ENCODE results near the gene DDAH1. TPM values are rescaled to one million over a fixed set of nuclear protein-coding genes. Genes with fewer than 3 reads are reported as not detected.

DDAH1 gene
- total RNA-seq, 1 donor from 2014 or later, result 0.05 TPM

DNA sequence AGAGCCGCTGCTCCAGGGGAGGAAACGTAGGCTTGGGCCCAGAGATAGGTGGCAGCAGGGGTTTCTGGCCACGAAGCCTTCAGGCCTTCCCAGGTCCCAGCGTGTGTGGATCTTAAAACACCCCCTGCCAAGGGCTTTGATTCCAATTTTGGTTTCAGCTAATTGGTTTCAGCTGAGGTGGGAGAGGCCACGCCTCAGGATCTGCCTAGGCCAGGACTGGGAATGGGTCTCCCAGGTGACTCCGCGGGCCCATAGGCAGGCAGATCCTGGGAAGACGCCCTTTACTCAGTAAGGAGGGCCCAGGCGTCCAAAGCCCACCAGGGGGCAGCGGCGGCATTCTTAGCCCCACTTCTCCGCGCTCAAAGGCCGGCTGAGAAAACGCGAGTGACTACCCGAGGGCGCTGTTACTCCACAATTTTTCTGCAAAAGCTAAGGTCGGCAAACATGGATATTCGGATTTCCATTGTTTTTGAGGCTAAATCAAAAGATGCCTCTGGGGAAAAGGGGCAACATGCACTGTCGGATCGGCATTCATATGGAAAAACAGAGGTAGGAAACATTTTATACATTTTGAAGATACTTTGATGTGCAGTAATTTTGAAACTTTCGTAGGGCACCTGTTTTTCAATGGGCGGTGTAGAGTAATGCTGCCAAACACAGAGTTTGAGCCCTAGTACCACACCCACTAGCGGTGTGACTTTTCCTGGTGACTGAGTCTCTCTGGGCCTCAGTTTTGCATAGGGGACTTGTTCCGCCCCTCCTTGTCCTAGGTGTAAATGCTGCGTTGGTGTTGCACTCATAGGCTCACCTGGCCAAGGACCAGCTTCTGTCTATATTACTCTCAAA, 156.7 kb downstream of the DDAH1 start:
- intact Hi-C loops (cut with micrococcal nuclease), result loop anchor here (1.0 to 5.0 kb wide), 2 partner anchors 273 to 709 kb away; no protein-coding TSS in a partner anchor

DNA sequence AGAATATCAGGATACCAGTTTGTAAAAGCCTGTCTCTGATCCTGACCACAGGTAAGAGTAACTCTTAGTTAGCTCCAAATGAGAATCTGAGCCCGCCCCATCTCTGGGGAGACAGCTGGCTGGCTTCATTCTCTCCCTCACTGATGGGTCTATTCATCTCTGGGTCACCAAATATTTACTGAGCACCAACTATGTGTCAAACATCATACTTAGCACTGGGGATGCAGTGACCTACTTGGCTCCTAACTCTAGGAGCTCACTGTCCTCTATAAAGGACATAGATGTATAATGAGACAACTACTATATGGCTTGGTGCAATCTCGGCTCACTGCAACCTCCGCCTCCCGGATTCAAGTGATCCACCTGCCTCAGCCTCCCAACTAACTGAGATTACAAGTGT, 158.7 kb downstream of the DDAH1 start:
- intact Hi-C loops (cut with micrococcal nuclease), result loop anchor here (5.0 kb wide), 1 partner anchor 711 kb away; no protein-coding TSS in a partner anchor

DNA sequence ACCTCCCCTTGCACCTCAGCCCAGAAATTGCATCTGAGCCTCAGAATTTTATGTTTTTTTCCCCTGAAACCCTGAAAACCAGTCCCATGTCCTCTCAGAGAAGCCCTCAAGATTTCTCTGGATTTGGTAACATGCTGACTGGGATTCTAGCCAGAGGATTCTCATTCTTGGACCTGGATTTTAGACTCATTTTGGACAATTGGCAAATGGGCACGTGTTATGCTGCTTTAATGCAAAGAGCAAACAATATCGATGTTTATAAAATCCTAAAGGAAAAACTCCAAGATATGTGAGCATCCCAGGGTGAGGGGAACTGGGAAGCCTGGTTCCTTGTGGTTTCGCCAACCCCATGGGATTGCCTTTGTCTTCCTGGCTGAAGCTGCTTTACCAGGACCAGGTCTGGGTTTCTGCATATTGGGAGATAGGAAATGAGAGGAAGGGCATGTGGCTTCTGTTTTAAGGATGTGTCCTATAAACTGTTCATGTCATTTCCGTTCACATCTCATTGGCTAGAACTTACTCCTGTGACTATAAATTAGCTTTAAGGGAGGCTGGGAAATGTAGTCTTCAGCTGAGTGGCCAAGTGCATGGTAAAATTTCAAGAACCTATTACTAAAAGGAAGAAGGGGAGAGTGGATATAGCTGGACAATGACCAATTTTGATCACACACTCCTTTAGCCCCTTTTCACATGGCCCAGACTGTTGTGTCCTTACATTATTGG, 161.4 kb downstream of the DDAH1 start:
- intact Hi-C loops (cut with micrococcal nuclease), result no loop called here

DNA sequence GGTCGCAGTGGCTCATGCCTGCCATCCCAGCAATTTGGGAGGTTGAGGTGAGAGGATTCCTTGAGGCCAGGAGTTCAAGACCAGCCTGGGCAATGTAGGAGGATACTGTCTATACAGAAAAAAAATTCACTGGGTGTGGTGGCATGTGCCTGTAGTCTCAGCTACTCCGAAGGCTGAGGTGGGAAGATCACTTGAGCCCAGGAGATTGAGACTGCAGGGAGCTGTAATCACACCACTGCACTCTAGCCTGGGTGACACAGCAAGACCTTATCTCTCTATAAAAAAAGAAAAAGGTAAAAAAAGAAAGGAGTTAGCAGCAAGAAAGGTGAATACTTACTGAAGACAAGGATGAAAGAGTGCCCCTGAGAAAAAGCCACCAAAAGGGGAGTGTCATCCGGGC, 164.8 kb downstream of the DDAH1 start:
- intact Hi-C loops (cut with micrococcal nuclease), result no loop called here

DNA sequence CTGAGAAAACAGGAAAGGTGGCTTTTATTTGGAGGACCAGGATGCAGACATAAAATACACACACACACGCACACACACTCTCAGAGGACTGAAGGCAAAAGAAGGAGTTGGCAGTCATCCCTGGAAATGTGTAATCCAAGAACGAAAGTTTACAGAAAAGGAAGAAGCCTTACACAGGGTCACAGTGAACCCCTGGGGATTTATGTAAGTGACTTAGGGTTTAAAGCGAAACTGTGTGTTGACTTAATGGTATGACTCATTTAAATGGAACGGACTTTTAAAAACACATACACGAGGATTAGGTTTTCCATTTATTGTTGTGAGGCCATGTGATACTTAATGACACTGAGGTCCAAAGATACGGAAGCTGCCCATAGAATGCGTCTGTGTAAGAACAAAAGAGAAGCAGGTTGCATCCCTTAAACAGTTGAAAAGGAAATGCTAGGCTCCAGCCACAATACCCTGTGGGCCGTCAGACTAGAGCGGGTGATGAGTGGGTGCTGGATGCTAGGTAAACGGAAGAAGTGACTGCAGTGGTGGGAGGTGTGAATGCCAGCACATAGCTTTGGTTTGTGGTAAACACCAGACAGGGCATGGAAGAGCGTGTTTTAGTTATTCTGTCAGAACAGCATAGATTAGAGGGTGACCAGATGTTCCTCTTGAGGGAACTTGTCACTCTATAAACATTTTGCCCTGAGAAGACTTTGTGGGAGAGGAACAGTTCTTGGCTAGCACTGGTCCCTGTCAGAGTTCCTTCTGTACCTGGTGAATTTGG, 166.9 kb downstream of the DDAH1 start:
- intact Hi-C loops (cut with micrococcal nuclease), result loop anchor here (1.0 kb wide), 1 partner anchor 22 kb away; the partner anchor contains the start of gene BCL10

DNA sequence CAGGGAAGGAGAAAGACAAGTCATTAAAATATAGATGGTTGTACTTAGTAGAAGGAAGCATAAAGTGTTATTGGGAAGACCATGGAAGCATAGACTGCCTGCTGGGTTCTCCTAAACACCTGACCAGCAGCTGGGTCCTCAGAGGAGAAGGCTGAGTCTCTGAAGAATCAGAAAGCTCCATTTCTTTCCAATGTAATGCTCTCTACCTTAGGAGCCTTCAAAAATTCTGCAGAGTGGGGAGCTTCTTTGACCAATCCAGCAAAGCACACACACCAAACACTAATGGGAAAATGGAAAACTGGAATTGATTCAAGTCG, 167.5 kb downstream of the DDAH1 start:
- intact Hi-C loops (cut with micrococcal nuclease), result no loop called here

DNA sequence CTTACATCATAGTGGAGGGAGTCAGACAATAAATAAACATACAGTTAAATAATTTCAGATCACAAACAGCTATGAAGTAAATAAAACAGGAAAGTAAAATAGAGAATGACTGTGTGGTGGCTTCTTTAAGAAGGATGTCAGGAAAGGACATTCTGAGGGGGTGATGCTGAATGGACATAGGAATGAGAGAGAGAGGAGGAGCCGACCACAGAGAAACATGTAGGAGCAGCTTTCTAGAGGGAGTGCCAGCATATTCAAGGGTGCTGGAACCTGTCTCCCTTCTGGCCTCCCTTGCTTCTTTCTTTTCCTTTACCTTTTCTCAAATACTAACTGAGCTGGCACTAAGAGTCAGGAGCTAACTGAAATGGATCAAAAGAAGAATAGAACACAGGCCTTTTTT, 168.0 kb downstream of the DDAH1 start:
- intact Hi-C loops (cut with micrococcal nuclease), result no loop called here

DNA sequence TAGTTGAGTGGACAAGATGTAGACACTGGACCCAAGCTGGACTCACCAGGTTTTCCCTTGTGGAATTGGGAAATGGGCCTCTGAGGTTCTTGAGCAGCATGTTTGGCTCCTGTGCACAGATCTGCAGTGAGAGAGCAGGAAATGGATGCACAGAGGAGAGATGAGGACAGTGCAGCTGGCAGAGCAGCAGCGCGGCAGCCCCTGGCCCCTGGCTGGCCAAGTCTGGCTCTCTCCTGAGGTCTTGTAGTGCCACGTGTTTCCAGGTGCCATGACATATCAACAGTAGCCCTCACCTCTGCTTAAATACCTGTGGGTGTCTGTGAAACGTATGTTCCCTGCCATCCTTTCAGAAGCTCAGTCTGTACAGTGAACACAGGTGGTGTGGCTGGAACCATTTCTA, 169.3 kb downstream of the DDAH1 start:
- intact Hi-C loops (cut with micrococcal nuclease), result no loop called here

DNA sequence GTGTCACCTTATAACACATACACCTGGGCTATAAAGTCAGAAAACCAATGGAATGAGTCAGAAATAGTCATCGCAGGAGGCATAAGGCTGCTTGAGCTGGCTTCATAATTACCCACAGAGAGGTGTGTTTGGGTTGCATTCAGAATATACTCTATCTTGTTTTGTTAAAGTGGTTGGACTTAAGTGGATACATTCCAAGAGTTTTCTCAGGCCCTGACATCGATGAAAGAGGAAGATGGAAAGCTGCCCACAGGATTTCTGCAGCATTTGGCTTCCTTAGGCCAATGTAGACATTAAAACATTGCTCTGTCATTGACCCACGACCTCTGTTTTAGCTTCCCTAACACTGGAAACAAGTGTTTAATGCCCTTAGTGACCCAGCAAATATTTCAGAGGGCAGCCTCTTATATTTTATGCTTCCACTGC, 169.9 kb downstream of the DDAH1 start:
- intact Hi-C loops (cut with micrococcal nuclease), result no loop called here

DNA sequence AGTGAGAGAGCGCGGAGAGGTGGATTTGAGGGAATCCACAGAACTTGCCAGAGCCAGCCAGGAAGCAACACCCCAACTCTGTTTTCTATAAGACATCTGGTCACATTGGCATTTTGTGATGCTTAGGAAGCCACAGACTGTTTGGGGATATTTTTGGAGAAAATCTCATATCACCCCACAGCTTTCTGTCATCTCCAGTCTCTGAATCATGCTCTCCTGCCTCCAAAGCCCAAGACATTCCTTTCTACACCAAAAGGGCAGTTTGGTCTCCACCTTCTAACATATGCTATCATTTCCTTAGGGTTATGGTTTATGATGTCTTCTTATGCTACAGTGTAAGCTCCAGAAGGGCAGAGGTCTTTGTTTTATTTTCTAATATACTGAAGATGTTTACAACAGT, 174.1 kb downstream of the DDAH1 start:
- intact Hi-C loops (cut with micrococcal nuclease), result no loop called here

DNA sequence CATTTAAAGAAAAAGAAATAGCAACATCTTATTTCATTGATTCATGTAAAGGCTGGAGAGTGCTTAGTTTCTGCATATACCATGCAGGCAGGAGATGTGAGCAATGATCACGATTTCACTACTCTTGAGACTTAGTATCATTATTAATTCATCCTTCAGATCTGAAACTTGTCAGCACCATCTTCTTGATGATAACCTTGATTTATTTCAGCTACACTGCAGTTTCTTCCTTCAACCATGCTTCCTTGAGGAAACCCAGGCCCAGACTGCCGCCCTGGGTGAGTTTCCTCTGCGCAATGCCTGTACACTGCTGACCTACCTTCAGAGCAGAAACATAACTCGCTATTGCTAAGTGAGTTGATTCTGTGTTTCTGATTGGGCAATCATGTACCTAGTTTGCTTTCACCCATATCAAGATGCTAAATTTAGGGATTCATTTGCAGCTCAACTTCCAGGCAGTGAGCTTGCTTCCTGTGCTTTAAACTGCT, 175.1 kb downstream of the DDAH1 start:
- intact Hi-C loops (cut with micrococcal nuclease), result no loop called here

DNA sequence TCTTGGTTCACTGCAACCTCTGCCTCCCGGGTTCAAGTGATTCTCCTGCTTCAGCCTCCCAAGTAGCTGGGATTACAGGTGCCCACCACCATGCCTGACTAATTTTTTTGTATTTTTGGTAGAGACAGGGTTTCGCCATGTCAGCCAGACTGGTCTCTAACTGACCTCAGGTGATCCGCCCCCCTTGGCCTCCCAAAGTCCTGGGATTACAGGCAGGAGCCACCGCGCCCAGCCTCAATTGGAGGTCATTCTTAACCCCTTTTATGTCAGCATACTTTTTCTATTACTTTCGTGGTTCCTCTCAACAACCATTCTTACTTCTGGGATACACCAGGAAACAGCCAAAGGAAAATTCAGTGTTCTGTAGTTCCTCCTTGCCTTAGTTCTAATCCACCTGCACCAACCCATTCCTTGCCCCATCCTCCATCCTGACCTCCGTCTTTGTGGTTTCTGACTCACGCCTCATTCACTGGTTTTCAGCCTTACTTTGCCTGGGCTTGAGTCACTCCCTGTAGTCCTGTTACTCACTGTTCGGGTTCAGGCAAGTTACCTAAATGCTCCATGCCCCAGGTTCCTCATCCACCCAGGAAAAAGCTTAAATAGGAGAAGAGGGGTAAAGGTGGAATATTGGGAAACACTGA, 175.6 kb downstream of the DDAH1 start:
- intact Hi-C loops (cut with micrococcal nuclease), result no loop called here

DNA sequence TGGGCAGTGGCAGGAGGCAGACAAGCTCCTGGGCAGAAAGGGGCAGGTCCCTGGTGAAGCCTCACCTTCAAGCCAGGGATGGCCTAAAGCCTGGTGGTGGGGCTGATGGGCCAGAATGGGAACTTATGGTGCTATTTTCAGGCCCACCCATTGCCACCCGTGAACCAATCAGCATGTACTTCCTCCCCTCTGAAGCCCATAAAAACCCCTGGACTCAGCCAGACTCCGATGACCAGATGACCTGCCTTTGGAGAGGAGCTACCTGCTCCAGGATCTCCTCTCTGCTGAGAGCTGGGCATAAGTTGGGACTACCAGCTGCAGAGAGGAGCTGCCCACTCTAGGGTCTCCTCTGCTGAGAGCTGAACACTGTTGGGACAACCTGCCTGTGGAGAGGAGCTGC, 180.8 kb downstream of the DDAH1 start:
- intact Hi-C loops (cut with micrococcal nuclease), result no loop called here

DNA sequence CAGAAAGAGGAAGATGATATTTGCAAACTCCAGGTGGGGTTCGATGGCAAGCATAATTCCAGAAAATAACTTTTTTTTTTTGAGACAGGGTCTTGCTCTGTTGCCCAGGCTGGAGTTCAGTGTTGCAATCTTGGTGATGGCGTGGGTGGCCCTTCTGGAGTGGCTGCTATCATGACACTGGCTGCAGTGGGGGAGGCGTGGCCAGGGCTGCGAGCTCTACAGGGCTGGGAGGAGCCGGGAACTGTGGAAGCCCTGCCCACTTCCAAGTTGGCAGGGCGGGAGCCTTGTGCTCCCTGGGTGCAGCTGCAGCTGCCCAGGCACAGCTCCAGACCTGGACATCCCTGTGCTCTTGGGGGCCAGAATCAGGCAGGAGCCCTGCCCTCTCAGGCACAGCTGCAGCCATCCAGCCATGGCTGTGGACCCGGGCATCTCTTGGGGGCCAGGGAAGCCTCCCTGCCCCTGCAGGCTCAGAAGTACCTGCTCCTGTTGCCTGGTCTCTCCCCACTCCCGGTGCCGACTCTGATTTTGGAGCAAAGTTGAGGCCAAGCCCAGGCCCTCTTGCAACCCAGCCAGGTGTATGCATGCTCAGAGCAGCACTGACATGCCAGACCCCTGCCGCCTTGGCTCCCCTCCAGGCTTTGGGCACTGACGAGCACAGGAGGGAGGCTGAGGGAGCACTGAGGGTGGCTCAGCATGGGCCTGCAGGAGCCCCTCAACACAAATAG, 181.3 kb downstream of the DDAH1 start:
- intact Hi-C loops (cut with micrococcal nuclease), result no loop called here

DNA sequence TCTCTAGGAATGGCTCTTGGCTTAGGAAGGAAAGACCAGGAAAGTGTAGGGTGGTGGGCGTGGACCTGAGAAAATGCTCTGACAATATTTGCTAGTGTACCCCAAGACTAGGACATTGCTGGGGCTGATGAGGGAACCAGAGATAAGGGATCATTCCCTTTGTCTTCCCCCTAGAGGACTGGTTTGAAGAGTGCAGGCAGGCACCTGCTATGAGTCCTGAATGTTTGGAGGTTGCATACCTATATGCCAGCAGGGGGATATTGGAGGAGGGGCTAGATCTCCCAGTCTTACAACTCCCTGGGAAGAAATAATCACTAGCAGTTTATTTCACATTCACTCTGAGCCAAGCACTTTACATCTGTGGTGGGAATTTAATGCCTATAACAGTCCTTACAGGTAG, 182.5 kb downstream of the DDAH1 start:
- intact Hi-C loops (cut with micrococcal nuclease), result no loop called here

DNA sequence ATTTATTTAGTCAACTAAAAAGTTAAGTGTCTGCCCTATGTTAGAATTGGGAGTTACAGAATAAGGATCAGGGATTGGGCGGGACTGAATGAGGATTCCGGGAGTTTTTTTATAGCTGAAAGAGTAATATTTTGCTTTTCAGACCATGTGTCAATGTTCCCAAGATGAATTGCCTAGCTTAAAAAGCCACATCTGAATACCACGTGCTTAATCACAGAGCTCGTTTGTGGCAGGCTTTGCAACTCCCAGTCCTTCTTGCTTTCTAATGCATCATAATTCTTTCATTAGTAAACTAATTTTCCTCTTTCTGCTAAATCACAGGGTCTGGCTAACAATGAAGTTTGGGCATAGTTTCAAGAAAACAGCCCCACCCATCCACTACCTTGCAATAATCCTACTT, 184.3 kb downstream of the DDAH1 start:
- intact Hi-C loops (cut with micrococcal nuclease), result no loop called here

DNA sequence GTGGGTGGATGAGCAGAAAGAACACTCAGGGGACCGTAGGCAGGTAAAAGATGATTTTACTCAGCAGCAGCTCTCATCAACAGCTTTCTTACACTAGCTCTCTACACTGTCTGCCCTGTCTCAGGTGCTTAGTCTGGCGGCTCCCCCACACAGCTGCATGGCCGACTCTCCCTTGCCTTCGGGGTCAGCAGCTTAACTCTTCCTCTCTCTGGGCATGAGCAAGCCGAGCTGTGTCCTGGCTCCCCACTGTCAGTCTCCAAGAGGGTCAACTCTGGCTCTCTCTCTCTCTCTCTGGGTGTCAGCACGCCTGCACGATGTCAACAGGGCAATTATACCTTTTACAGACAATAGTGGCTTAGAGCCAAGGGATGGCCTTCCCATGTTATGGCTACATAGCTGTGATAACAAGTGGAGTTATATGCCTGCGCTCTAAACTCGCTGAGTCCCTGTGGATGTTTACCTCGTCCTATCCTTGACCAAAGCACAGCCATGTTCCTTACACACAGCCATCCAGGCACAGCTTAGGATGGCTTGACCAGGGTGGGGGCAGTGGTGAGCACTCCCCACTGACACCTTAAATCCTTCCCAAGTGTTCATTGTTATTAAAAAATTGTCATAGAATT, 185.4 kb downstream of the DDAH1 start:
- intact Hi-C loops (cut with micrococcal nuclease), result loop anchor here (5.0 to 10.0 kb wide), 5 partner anchors 772 to 1425 kb away; partner anchors contain the start of genes GNG5, ODF2L, SAMD13 and SH3GLB1

DNA sequence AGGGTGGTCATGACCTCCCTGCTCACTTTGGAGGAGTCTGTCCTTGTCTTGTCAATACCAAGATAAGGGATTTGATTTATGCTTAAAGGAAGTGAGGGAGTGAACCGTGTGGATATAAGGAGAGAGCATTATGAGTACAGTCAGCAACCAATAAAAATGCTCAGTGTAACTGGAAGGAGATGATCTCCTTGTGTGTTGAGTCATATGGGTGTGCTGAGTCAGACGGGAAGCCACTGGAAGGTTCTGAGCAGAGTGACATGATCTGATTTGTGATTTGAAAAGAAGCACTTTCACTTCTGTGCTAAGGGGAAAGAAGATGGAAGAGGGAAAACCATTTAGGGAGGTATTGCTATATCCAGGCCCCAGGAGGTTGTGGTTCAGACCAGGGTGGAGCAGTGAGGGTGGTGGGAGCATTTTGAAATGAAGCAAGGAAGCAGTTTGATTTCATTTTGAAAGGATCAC, 186.1 kb downstream of the DDAH1 start:
- intact Hi-C loops (cut with micrococcal nuclease), result loop anchor here (5.0 to 10.0 kb wide), 5 partner anchors 772 to 1426 kb away; partner anchors contain the start of genes GNG5, ODF2L, SAMD13 and SH3GLB1

DNA sequence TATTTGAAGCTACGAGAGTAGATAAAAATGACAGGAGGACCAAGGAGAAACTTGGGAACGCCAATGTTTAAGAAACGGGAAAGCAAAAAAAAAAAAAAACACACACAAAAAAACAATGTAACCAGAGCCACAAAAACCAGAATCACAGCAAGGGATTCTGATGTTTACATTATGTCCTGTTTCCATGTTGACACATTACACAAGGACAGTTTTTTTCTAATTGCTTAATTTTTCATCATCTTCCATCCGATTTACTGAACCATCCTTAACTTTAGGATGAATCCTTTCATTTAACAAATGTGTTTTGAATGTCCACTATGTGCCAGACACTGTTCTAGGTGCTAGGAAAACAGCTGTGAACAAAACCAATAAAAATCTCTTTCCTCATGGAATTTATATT, 187.2 kb downstream of the DDAH1 start:
- intact Hi-C loops (cut with micrococcal nuclease), result loop anchor here (2.0 to 10.0 kb wide), 7 partner anchors 587 to 1637 kb away; partner anchors contain the start of genes GNG5, HS2ST1, ODF2L and SAMD13

Measured in T-helper 2 cell treated with Interferon-gamma antibody and Interleukin-4, amounts not matched to agents 100 ng/mL and 5 ng/mL, for 36 hours (primary cell).